ENCODE results near the gene MMP15. TPM values are rescaled to one million over a fixed set of nuclear protein-coding genes. Genes with fewer than 3 reads are reported as not detected.

MMP15 gene
- total and polyA plus RNA-seq, 2 of the 4 experiments (the other 2 are of a cell fraction), result 0.18 to 0.56 TPM

DNA sequence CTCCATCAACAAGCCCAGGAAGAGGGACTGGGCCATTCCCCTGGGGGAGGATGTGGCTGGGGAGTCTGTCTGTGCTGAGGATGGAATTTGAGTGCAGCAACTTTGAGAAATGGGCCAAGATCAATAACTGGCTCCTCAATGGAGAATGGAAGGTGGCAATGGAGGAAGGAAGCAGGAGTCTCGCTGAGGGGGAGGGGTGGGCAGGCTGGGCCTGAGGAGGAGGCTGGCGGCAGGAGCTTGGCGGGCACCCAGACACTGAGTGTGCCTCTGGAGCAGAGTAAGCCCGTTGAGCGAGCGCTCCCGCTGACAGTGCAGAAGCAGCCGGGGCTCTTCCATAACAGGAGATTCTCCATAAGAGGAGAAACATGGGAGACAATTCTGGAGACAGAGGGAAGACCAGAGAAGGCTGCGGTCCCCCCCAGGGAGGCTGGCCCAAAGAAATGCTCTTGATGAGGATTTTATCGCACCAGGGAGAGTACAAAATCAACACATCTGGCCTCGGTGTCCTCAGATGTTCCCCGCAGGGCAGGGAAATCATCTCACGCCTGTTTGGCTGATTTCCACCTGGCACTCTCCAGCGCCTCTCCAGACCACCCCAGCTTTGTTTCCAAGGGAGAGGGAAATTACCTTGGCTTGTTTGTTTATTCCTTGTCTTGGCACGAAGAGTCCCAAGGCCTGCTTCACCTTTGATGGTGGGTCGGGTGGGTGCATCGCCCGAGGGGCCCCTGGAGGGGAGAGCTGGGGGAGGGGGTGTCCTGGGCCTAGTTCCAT, 2.8 kb upstream of the MMP15 start:
- H3K4me2 ChIP-seq (ENCODE audit: low read depth, low read length), result no peak overlapping the region; the same call in 1 of the 2 replicates
- POLR2A ChIA-PET (ENCODE audit: unreplicated experiment), result interaction anchor here (0.6 kb wide), 1 partner anchor 130 kb away, joined by 3 read pairs; no protein-coding TSS in a partner anchor

More for the DNA sequence above, 2.8 kb upstream of the MMP15 start:
- 0 out of 2 replicates have a peak overlapping the region, but pooled peaks have one; percentile 17 for H3K4ac ChIP-seq (ENCODE audit: low read depth, low read length)
- H2AK9ac ChIP-seq (replicated peaks; ENCODE audit: low read depth, low read length, poor library complexity), result peak overlapping the region; percentile 84
- peak; percentile 40 for ATAC-seq (ENCODE audit: low read depth)
- in situ Hi-C loops (cut with MboI; ENCODE audit: low sequenced_read_pairs), result loop anchor here (5.0 kb wide), 1 partner anchor 105 kb away; the partner anchor contains the start of gene CFAP20
- no peak overlapping the region for H4K91ac ChIP-seq (ENCODE audit: insufficient read depth, low read depth, low read length)
- no peak overlapping the region for H3K9ac ChIP-seq (ENCODE audit: low read depth, low read length)
- no peak overlapping the region for H4K8ac ChIP-seq (ENCODE audit: low read depth in 2 of 2, low read length in 2 of 2)
- peaks cover 16% of the 10 kb centered on the region for H3K4me1 ChIP-seq (ENCODE audit: control insufficient read depth, insufficient read depth, low read length)
- 0% methylated on average over 1 of the region's 18 CpGs; no CpG with 5 or more reads in 1 of the 2 experiments for whole genome bisulfite sequencing, 2 experiments (ENCODE audit: extremely low coverage in 2 of 2, insufficient read length in 1 of 2)
- no peak overlapping the region for H4K5ac ChIP-seq (ENCODE audit: low read depth, low read length)
- BruUV-seq (replicated peaks), result no TSS peak
- H3K27ac ChIP-seq (ENCODE audit: insufficient read depth, low read length), result no peak overlapping the region
- no peak overlapping the region for H2AK5ac ChIP-seq (ENCODE audit: low read depth, low read length)
- H3K14ac ChIP-seq (replicated peaks; ENCODE audit: low read depth, low read length), result peak overlapping the region; percentile 54; the same call in 1 of the 2 replicates
- H3K9me1 ChIP-seq (ENCODE audit: insufficient read depth, low read length), result peaks cover 4% of the 10 kb centered on the region; the same call in 1 of the 2 replicates
- H3K23ac ChIP-seq (ENCODE audit: low read depth, low read length), result no peak overlapping the region
- H2BK5ac ChIP-seq (ENCODE audit: low read depth, low read length, poor library complexity, severe bottlenecking), result no peak overlapping the region
- peak overlapping the region; percentile 73 for H2AFZ ChIP-seq (replicated peaks; ENCODE audit: low read length, poor library complexity)
- intact Hi-C loops (cut with micrococcal nuclease), result loop anchor here (5.0 kb wide), 1 partner anchor 285 kb away; no protein-coding TSS in a partner anchor
- CTCF ChIA-PET, result interaction anchor here (0.6 to 2.5 kb wide), 2 partner anchors 99 to 145 kb away, joined by 3 to 17 read pairs; no protein-coding TSS in a partner anchor
- no peak overlapping the region for H2BK120ac ChIP-seq (ENCODE audit: low read depth, low read length)
- H3K36me3 ChIP-seq (ENCODE audit: control insufficient read depth, insufficient read depth, low read length), result peaks cover 5% of the 10 kb centered on the region
- H2BK20ac ChIP-seq (ENCODE audit: low read depth, low read length), result no peak overlapping the region
- TF ChIP-seq MAFK (IDR thresholded peaks at IDR 0.05; ENCODE audit: low read depth, low read length), result peak; percentile 24; the same call in 1 of the 2 replicates
- no peak for TF ChIP-seq MXI1 (IDR thresholded peaks at IDR 0.05; ENCODE audit: borderline replicate concordance, low read depth, low read length)
- peaks cover 9% of the 10 kb centered on the region; the same call in 1 of the 2 replicates for H4K20me1 ChIP-seq (ENCODE audit: insufficient read depth, low read length)
- H3K56ac ChIP-seq (ENCODE audit: extremely low read depth, insufficient read depth, low read length), result no peak overlapping the region
- no peak overlapping the region for H3K18ac ChIP-seq (ENCODE audit: low read depth, low read length)
- dilution Hi-C loops (cut with HindIII; ENCODE audit: low sequenced_read_pairs, unreplicated experiment), result no loop called here
- H3K4me3 ChIP-seq (ENCODE audit: insufficient read depth, low read depth, low read length), result no peak overlapping the region
- H3K9me3 ChIP-seq (ENCODE audit: control insufficient read depth, insufficient read depth, low read length), result no peaks in the 10 kb centered on the region
- DNase-seq, result peak; percentile 68
- H2BK15ac ChIP-seq (ENCODE audit: low read depth, low read length), result no peak overlapping the region
- no peaks in the 10 kb centered on the region for H3K79me1 ChIP-seq (ENCODE audit: low read depth in 1 of 2, low read length in 2 of 2)
- peaks cover 23% of the 10 kb centered on the region for H3K27me3 ChIP-seq (ENCODE audit: control insufficient read depth, insufficient read depth, low read length)

Measured in IMR-90 (cell line).